SU-DHL-6 (cell line): ENCODE results near the gene KCNQ4.

ENCODE experiments used
- H2AFZ ChIP-seq: fragments of 200-600 bp; sonication (generic); 2 replicates; pipeline ENCODE4 v1.6.1; 2014; ENCODE audit warnings: low read depth, mild to moderate bottlenecking, moderate library complexity, mixed read lengths, antibody characterized with exemption, low read length; ENCODE audit not compliant: severe bottlenecking
- H3F3A ChIP-seq: fragments of 200-600 bp; shearing (Covaris generic); 2 replicates; pipeline ENCODE4 v1.6.0; 2016; ENCODE audit warnings: antibody characterized with exemption, mild to moderate bottlenecking; ENCODE audit not compliant: insufficient read depth
- H3K27ac ChIP-seq: fragments of 200-600 bp; sonication (generic); 2 replicates; pipeline ENCODE4 v1.5.1; 2016; ENCODE audit warnings: low read depth, mild to moderate bottlenecking, low read length, moderate library complexity, mixed read lengths
- H3K27me3 ChIP-seq: fragments of 200-600 bp; sonication (generic), shearing (Covaris generic); 2 replicates; pipeline ENCODE4 v1.6.0; 2014; ENCODE audit warnings: mild to moderate bottlenecking, low read length
- H3K36me3 ChIP-seq: fragments of 200-600 bp; sonication (generic); 2 replicates; pipeline ENCODE4 v1.6.1; 2014; ENCODE audit warnings: mild to moderate bottlenecking, low read length, mixed read lengths
- H3K4me2 ChIP-seq: fragments of 300-600, 200-600 bp; shearing (Covaris generic), sonication (generic); 2 replicates; pipeline ENCODE4 v1.6.0; 2014; ENCODE audit warnings: low read length, low read depth, mild to moderate bottlenecking; ENCODE audit not compliant: poor library complexity, severe bottlenecking
- H3K4me3 ChIP-seq: fragments of 200-600 bp; sonication (generic); 2 replicates; pipeline ENCODE4 v1.5.1; 2014; ENCODE audit warnings: antibody characterized with exemption, low read length, mild to moderate bottlenecking, mixed read lengths; ENCODE audit not compliant: insufficient read depth, poor library complexity, severe bottlenecking
- H3K79me2 ChIP-seq: fragments of 200-600 bp; sonication (generic); 2 replicates; pipeline ENCODE4 v1.6.1; 2014; ENCODE audit warnings: mild to moderate bottlenecking, low read length, moderate library complexity; ENCODE audit not compliant: insufficient read depth
- H3K9ac ChIP-seq: fragments of 200-600 bp; sonication (generic); 2 replicates; pipeline ENCODE4 v1.7.0; 2014; ENCODE audit warnings: mild to moderate bottlenecking, low read length
- H3K9me2 ChIP-seq: fragments of 200-600 bp; sonication (generic); replicated peaks from 2 replicates; pipeline ENCODE4 v1.6.1; 2014; ENCODE audit warnings: low read length; ENCODE audit not compliant: insufficient read depth
- H3K9me3 ChIP-seq: fragments of 200-600 bp; sonication (generic); 2 replicates; pipeline ENCODE4 v1.6.1; 2014; ENCODE audit warnings: low read length, mixed read lengths; ENCODE audit not compliant: insufficient read depth
- H4K20me1 ChIP-seq: fragments of 200-600 bp; sonication (generic); 2 replicates; pipeline ENCODE4 v1.6.1; 2014; ENCODE audit warnings: low read depth, mild to moderate bottlenecking, antibody characterized with exemption, low read length, moderate library complexity, mixed read lengths
- EZH2phosphoT487 ChIP-seq: fragments of 200-600 bp; sonication (generic), shearing (Covaris generic); conservative IDR thresholded peaks from 2 replicates; pipeline ENCODE4 v1.6.1; 2018; ENCODE audit warnings: mild to moderate bottlenecking, antibody characterized with exemption, low read length, moderate library complexity, mixed read lengths
- TF ChIP-seq, protein P1 (sequence below): fragments of 200-600 bp; sonication (generic); IDR thresholded peaks from one replicate; pipeline ENCODE4 v1.5.1; 2017; ENCODE audit warnings: antibody characterized with exemption, mild to moderate bottlenecking, low read length, moderate library complexity; ENCODE audit not compliant: insufficient read depth, poor library complexity, severe bottlenecking

The KCNQ4 gene

DNA sequence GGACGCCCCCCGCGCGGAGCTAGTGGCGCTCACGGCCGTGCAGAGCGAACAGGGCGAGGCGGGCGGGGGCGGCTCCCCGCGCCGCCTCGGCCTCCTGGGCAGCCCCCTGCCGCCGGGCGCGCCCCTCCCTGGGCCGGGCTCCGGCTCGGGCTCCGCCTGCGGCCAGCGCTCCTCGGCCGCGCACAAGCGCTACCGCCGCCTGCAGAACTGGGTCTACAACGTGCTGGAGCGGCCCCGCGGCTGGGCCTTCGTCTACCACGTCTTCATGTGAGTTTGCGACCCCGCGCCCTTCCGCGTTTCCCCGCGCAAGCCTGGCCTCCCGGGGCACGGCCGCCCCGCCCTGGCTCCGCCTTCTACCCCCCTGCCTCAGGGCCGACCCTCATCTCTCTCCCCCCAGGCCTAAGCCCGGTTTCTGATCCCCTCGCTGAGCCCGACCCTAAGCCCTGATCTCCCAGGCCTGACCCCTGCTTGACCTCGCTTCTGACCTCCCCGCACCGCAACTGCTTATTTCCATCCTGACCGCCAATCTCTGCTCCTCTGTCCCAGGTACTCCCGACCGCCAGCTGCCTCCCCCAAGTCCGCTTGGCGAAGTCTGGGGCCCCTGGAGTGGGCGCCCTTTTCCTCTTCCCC lies 669 bp downstream of the KCNQ4 start:
- H3K27ac ChIP-seq: no peak overlapping the region
- no peaks in the 10 kb centered on the region for H3K9me3 ChIP-seq
- H3K79me2 ChIP-seq: no peaks in the 10 kb centered on the region
- H4K20me1 ChIP-seq: no peaks in the 10 kb centered on the region
- no peaks in the 10 kb centered on the region for H3F3A ChIP-seq
- H3K4me2 ChIP-seq: no peak overlapping the region
- no peak overlapping the region for H2AFZ ChIP-seq
- no peaks in the 10 kb centered on the region for H3K9me2 ChIP-seq
- H3K9ac ChIP-seq: no peak overlapping the region
- H3K27me3 ChIP-seq: no peaks in the 10 kb centered on the region
- no peak overlapping the region for H3K4me3 ChIP-seq
- TF ChIP-seq, protein P1, sequence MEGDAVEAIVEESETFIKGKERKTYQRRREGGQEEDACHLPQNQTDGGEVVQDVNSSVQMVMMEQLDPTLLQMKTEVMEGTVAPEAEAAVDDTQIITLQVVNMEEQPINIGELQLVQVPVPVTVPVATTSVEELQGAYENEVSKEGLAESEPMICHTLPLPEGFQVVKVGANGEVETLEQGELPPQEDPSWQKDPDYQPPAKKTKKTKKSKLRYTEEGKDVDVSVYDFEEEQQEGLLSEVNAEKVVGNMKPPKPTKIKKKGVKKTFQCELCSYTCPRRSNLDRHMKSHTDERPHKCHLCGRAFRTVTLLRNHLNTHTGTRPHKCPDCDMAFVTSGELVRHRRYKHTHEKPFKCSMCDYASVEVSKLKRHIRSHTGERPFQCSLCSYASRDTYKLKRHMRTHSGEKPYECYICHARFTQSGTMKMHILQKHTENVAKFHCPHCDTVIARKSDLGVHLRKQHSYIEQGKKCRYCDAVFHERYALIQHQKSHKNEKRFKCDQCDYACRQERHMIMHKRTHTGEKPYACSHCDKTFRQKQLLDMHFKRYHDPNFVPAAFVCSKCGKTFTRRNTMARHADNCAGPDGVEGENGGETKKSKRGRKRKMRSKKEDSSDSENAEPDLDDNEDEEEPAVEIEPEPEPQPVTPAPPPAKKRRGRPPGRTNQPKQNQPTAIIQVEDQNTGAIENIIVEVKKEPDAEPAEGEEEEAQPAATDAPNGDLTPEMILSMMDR: no peak
- no peak for TF ChIP-seq EZH2phosphoT487
- no peaks in the 10 kb centered on the region for H3K36me3 ChIP-seq

GRCh38 chr1:40784771-40785151 lies 1.2 kb downstream of the KCNQ4 start:
- TF ChIP-seq EZH2phosphoT487: no peak
- TF ChIP-seq, protein P1: no peak
- Histone ChIP-seq H3K27me3 (no peaks in the 10 kb centered on the region), H3K4me2 (no peak overlapping the region), H4K20me1 (no peaks in the 10 kb centered on the region), H2AFZ (no peak overlapping the region), H3F3A (no peaks in the 10 kb centered on the region), H3K9me3 (no peaks in the 10 kb centered on the region), H3K79me2 (no peaks in the 10 kb centered on the region), H3K9me2 (no peaks in the 10 kb centered on the region), H3K27ac (no peak overlapping the region), H3K9ac (no peak overlapping the region), H3K4me3 (no peak overlapping the region), H3K36me3 (no peaks in the 10 kb centered on the region)

GRCh38 chr1:40785446-40785845 lies 1.9 kb downstream of the KCNQ4 start:
- Histone ChIP-seq H3K4me2 (no peak overlapping the region), H3K79me2 (no peaks in the 10 kb centered on the region), H3K36me3 (no peaks in the 10 kb centered on the region), H3K9me2 (no peaks in the 10 kb centered on the region), H3K27ac (no peak overlapping the region), H3K9me3 (no peaks in the 10 kb centered on the region), H2AFZ (no peak overlapping the region), H3K4me3 (no peak overlapping the region), H4K20me1 (no peaks in the 10 kb centered on the region), H3K27me3 (no peaks in the 10 kb centered on the region), H3K9ac (no peak overlapping the region), H3F3A (no peaks in the 10 kb centered on the region)
- TF ChIP-seq, protein P1: no peak
- no peak for TF ChIP-seq EZH2phosphoT487
